AG09309 (cell line): ENCODE results near the gene MYO18A.

Experiments
- DNase-seq: peaks from one replicate; pipeline ENCODE4 v3.0.0-alpha.2; 2010; ENCODE audit warnings: low read depth
- H3K4me3 ChIP-seq: 2 replicates; pipeline ENCODE4 v1.5.1; 2011; ENCODE audit warnings: mild to moderate bottlenecking, low read depth, low read length, moderate library complexity; ENCODE audit not compliant: control insufficient read depth
- TF ChIP-seq, protein P1 (sequence below): IDR thresholded peaks from 2 replicates; pipeline ENCODE4 v1.5.1; 2011; ENCODE audit warnings: mild to moderate bottlenecking, low read depth, low read length, inconsistent platforms; ENCODE audit not compliant: insufficient read depth, control insufficient read depth; ENCODE audit errors: missing control alignments

MYO18A gene

DNA sequence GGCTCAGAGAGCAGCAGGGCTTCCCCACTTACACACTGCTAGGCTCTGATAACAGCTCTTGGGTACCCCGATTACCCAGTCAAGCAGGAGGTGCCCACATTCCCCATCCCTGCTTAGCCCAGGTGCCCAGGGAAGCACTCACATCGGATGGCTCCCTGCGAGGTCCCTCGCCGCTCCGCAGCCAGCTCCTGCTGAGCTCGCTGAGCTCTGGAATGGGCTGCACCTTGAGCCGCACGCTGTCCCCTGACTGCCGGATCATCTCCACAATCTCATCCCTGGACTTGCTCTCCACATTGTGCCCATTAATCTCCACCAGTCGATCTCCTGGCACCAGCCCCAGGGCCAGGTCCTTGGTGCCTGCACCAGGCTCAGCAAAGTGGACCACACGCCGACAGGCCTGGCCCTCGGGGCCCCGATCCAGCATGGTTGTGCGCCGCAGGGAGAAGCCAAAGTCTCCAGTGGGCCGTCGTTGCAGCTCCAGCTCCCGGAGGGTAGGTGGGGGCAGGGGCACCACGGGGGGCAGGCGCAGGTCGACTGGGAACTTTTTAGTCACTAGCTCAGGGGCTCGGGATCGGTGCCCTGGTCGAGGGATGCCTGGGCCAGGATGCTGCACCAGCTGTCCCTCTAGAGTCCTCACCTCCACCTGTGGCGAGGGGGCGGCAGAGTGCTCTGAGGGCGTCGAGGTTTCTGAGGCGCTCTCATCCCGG, 14.2 kb downstream of the MYO18A start:
- no peak for DNase-seq
- TF ChIP-seq, protein P1, sequence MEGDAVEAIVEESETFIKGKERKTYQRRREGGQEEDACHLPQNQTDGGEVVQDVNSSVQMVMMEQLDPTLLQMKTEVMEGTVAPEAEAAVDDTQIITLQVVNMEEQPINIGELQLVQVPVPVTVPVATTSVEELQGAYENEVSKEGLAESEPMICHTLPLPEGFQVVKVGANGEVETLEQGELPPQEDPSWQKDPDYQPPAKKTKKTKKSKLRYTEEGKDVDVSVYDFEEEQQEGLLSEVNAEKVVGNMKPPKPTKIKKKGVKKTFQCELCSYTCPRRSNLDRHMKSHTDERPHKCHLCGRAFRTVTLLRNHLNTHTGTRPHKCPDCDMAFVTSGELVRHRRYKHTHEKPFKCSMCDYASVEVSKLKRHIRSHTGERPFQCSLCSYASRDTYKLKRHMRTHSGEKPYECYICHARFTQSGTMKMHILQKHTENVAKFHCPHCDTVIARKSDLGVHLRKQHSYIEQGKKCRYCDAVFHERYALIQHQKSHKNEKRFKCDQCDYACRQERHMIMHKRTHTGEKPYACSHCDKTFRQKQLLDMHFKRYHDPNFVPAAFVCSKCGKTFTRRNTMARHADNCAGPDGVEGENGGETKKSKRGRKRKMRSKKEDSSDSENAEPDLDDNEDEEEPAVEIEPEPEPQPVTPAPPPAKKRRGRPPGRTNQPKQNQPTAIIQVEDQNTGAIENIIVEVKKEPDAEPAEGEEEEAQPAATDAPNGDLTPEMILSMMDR, result no peak
- H3K4me3 ChIP-seq, result no peak overlapping the region

DNA sequence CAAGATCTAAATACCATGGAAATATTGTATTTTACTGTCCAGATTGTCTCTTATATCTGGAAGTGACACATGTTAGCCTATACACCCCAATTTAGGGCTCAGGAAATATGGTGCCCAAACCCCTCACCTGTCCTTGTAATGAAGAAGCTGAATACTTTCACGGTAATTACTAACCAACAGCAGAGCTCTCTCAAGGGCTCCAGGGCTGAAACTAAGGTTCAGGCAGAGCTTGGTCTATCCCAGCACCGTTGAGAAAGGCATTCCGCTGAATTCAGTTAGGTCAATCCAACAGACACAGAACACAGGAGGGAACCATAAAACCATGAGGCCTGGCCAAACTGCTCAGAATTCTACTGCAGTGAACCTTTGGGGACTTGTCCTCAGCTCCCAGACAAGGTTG, 14.9 kb downstream of the MYO18A start:
- DNase-seq, result no peak
- no peak overlapping the region for H3K4me3 ChIP-seq
- TF ChIP-seq, protein P1, result no peak

DNA sequence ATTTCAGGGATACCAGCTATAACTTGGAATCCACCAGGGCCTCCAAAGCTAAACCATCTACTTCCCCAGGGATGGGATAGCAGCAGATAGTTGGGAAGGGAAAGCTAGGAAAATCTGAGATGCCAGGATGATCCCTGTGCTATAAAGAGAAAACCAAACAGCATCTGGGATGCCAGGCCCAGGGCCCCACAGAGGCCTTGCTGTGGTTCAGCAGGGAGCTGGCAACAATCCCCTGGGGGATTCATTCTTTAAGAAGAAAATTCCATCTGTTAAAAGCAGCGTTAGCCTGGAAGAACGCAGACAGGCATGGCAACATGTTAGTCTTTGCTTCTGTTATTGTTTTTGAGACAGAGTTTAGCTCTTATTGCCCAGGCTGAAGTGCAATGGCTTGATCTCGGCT, 16.6 kb downstream of the MYO18A start:
- TF ChIP-seq, protein P1, result no peak
- H3K4me3 ChIP-seq, result no peak overlapping the region
- DNase-seq, result no peak

DNA sequence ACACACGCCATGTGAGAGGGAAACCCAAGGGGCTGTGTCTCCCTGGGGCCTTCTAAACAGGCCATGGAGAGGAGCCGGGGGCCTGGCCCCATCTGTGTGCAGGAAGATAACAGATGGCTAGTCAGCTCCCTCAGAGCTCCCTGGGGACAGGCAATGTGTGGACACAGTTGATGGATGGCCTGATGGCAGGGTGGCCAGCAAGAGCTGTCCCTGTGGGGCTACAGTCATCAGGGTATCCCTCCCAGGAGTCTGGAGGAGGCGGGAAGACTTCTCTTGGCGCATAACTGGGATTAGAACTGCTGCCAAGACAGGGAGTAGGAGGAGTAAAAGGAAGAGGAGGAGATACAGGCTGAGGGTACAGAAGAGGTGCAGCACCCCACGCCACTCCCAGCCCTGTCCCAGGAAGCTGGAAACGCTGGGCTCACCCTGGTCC, 17.3 kb downstream of the MYO18A start:
- no peak for DNase-seq
- TF ChIP-seq, protein P1, result no peak
- no peak overlapping the region for H3K4me3 ChIP-seq

DNA sequence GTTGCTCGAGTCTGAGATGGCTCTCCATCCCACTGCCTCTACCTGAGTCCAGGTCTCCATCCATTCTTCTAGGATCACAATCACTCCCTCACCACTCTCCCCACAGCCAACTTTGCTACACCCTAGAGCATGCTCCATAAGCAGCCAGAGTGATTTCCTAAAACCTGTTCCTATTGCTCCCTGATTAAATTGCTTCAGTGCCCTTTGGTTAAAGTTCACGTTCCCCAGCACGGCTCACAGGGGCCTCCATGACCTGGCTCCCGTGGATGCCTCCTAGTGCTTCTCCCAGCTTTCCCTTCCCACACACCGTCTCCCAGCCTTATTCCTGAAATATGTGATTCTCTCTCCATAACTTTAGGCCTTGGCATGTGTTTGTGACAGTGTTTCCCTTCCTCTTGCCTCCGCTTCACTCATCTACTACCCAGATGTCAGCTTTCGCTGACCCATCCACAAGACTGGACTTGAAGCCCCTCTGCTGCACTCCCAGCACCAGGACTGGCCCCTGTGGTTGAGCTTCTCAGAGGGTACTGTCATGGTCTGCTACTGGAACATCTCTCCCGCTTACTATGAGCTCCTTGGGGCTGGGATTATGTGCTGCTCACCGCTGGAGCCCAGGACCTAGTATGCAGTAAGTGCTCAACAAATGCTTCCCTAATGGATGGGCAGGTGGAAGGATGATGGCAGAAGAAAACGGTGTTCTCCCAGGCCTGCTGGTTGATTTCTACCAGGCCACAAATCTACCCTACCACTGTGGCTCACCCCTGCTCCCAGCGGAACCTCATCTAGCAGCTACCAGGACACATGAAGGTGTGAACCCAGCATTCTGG, 17.9 kb downstream of the MYO18A start:
- TF ChIP-seq, protein P1, result no peak
- DNase-seq, result no peak
- H3K4me3 ChIP-seq, result no peak overlapping the region

DNA sequence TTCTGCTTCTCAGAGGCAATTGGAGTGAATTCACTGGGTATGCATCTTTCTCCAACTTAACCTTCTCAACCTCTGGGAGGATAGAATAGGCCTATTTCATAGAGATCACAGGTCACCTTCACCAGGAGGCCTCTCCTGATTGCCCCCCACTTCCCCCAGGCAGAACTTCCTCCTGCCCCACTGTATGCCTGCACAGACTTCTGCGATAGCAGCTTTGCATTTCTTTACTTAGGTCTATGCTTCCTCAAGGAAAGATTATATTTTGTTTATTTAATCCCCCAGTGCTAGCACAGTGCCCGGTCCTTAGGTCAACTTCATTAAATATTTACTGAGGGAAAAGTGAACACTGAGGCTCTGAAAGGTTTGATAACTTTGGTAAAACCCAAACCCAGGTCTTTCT, 19.9 kb downstream of the MYO18A start:
- TF ChIP-seq, protein P1, result no peak
- no peak for DNase-seq
- no peak overlapping the region for H3K4me3 ChIP-seq
